Tibial nerve (tissue), 4 donors: Measurements from ENCODE around the gene BNIP5. TPM values are rescaled to one million over a fixed set of nuclear protein-coding genes. Genes with fewer than 3 reads are reported as not detected.
"Not testable (repeated sequence)": the region's sequence is repeated elsewhere in the genome, so short reads cannot be mapped to it uniquely, and the experiment has no call there.

Source experiments
- DNase-seq, 2 donors: peaks; one replicate each; pipeline ENCODE4 v3.0.0-alpha.2; 2019; ENCODE audit warnings: low spot score in 2 of 2
- H3K27ac ChIP-seq, 4 donors: fragments of 200-600 bp; sonication (generic) in 3 of 4; one replicate each; pipeline ENCODE4 v1.5.1; 2017 to 2019; ENCODE audit warnings: mild to moderate bottlenecking in 1 of 4
- H3K27me3 ChIP-seq, 2 donors: fragments of 200-600 bp; sonication (generic) in 1 of 2; one replicate each; pipeline versions ENCODE4 v1.5.1 to v1.6.0; 2017 to 2019
- H3K36me3 ChIP-seq, 3 donors: fragments of 200-600 bp; sonication (generic); one replicate each; pipeline ENCODE4 v1.5.1; 2018 to 2019
- H3K4me1 ChIP-seq, 4 donors: fragments of 200-600 bp; sonication (generic) in 3 of 4; one replicate each; pipeline ENCODE4 v1.5.1; 2017 to 2019
- H3K4me3 ChIP-seq, 4 donors: fragments of 200-600 bp; sonication (generic) in 3 of 4; one replicate each; pipeline ENCODE4 v1.5.1; 2017 to 2019; ENCODE audit warnings: mild to moderate bottlenecking in 1 of 4, moderate library complexity in 1 of 4
- H3K9me3 ChIP-seq, 4 donors: fragments of 200-600 bp; sonication (generic) in 3 of 4; one replicate each; pipeline ENCODE4 v1.5.1; 2017 to 2019
- EP300 ChIP-seq, 2 donors: sonication (generic); formaldehyde crosslinking; IDR thresholded peaks; one replicate each; pipeline ENCODE4 v1.6.1; 2017; ENCODE audit warnings: antibody characterized with exemption in 2 of 2, mild to moderate bottlenecking in 1 of 2
- POLR2A ChIP-seq, 2 donors: fragments of 450-650 bp; IDR thresholded peaks; one replicate each; pipeline ENCODE4 v1.6.1; 2017; ENCODE audit warnings: antibody characterized with exemption in 2 of 2, mild to moderate bottlenecking in 2 of 2, moderate library complexity in 2 of 2
- WGBS, 2 donors: methylation state at CpG; one replicate each; pipeline ENCODE4 v1.1.5; 2018; 5-methylcytosine and 5-hydroxymethylcytosine counted together
- total RNA-seq, 4 donors: library from RNA; depleted of rRNA; stranded (reverse); fragments of >200 nt; gene quantifications; one replicate each; pipeline ENCODE4 v1.1.0, GENCODE V29; 2016
- TF ChIP-seq, protein P1 (sequence below), 5 experiments: fragments of 200-600 bp in 3 of 5; fragments of 450-650 bp in 2 of 5; sonication (generic) in 3 of 5; IDR thresholded peaks; one replicate each; pipeline ENCODE4 v1.5.1; 2016 to 2019; ENCODE audit warnings: antibody characterized with exemption in 5 of 5, mild to moderate bottlenecking in 3 of 5, moderate library complexity in 2 of 5

The BNIP5 gene
- total RNA-seq, 4 donors from 2014 or later = not detected

- H3K27ac ChIP-seq = no peak overlapping the region
- H3K27me3 ChIP-seq = no peaks in the 10 kb centered on the region
- TF ChIP-seq, protein P1, sequence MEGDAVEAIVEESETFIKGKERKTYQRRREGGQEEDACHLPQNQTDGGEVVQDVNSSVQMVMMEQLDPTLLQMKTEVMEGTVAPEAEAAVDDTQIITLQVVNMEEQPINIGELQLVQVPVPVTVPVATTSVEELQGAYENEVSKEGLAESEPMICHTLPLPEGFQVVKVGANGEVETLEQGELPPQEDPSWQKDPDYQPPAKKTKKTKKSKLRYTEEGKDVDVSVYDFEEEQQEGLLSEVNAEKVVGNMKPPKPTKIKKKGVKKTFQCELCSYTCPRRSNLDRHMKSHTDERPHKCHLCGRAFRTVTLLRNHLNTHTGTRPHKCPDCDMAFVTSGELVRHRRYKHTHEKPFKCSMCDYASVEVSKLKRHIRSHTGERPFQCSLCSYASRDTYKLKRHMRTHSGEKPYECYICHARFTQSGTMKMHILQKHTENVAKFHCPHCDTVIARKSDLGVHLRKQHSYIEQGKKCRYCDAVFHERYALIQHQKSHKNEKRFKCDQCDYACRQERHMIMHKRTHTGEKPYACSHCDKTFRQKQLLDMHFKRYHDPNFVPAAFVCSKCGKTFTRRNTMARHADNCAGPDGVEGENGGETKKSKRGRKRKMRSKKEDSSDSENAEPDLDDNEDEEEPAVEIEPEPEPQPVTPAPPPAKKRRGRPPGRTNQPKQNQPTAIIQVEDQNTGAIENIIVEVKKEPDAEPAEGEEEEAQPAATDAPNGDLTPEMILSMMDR (IDR thresholded peaks at IDR 0.05) = no peak
- TF ChIP-seq POLR2A (IDR thresholded peaks at IDR 0.05) (no peak), EP300 (IDR thresholded peaks at IDR 0.05) (no peak)
- H3K36me3 ChIP-seq = peaks cover 0 to 47% (median 0%) of the 10 kb centered on the region in 3 donors
- DNase-seq = no peak
- WGBS, 2 donors = 76 to 86% methylated on average over 1 of the region's 1 CpG
- H3K4me1 ChIP-seq = peaks cover 0 to 4% (median 0%) of the 10 kb centered on the region in 4 donors
- H3K4me3 ChIP-seq = no peak overlapping the region
- H3K9me3 ChIP-seq = no peaks in the 10 kb centered on the region
Measured at GRCh38 chr6:36368421-36368820, 31.7 kb upstream of the BNIP5 start.

DNA sequence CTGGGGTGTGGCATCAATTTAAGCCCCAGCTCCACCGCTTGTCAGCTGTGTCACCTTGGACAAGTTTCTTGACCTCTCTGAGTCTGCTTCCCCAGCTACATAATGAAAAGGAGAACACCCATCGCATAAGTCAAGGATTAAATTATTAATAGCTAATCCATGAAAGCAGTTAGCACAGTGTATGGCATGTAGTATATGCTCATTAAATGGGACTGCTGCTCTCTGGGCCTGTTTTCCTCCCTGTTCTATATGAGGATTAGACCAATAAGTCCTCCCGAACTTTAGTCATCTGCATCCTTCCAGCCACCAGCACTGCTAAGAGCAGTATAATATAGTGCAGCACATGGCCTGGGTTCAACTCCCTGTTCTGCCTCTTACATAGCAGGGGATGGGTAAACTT, 31.1 kb upstream of the BNIP5 start:
- no peak for DNase-seq
- WGBS, 2 donors = 88 to 95% methylated on average over 3 of the region's 3 CpGs

DNA sequence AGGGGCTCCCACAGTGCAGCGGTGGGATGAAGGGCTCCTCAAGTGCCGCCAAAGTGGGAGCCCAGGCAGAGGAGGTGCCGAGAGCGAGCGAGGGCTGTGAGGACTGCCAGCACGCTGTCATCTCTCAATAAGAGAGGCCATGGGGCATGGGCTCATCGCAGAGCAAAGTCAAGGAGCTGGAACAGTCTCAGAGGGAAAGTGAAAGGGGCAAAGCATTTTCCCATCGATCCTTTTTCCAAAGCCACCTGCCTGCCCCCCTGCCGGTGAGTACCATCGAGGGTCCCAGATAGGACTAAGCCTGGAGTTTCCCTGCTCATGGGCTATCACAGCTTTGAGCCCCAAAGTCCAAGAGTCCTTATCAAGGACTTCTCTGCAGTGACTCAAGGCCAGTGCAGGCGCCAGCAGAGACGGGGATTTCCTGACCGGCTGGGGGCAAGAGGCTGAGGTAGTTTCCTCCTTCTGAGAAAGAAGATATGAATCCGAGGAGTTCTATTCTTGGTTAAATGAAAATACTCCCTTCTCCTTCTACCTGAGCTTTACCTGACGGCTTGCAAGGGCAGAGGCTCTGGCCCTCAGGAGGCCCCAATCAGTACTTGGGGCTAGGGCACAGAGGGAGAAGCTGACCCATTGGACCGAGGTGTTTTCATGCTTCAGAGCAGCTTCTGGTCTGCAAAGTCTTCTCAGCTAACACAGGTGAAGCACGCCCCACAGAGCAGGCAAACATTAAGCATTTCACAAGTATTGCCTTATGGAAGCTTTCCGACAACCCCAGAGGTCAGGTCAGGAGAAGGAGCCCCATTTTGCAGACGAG, 28.2 kb upstream of the BNIP5 start:
- 88% methylated on average over 18 to 19 of the region's 19 CpGs for WGBS, 2 donors
- TF ChIP-seq, protein P1 (IDR thresholded peaks at IDR 0.05) = no peak
- TF ChIP-seq EP300 (IDR thresholded peaks at IDR 0.05) (no peak), POLR2A (IDR thresholded peaks at IDR 0.05) (no peak)
- H3K27me3 ChIP-seq = no peaks in the 10 kb centered on the region
- no peak overlapping the region for H3K27ac ChIP-seq
- peaks cover 0 to 35% (median 0%) of the 10 kb centered on the region in 3 donors for H3K36me3 ChIP-seq
- H3K4me1 ChIP-seq = peaks cover 0 to 10% (median 7%) of the 10 kb centered on the region in 4 donors
- H3K4me3 ChIP-seq = no peak overlapping the region
- DNase-seq = no peak
- no peaks in the 10 kb centered on the region for H3K9me3 ChIP-seq

More for the DNA sequence above, 31.1 kb upstream of the BNIP5 start:
- Histone ChIP-seq H3K27ac (no peak overlapping the region), H3K9me3 (no peaks in the 10 kb centered on the region), H3K36me3 (peaks cover 0 to 47% (median 0%) of the 10 kb centered on the region in 3 donors), H3K4me1 (no peaks in the 10 kb centered on the region), H3K27me3 (no peaks in the 10 kb centered on the region), H3K4me3 (no peak overlapping the region)
- TF ChIP-seq, protein P1 (IDR thresholded peaks at IDR 0.05) = no peak
- TF ChIP-seq POLR2A (IDR thresholded peaks at IDR 0.05) (no peak), EP300 (IDR thresholded peaks at IDR 0.05) (no peak)

DNA sequence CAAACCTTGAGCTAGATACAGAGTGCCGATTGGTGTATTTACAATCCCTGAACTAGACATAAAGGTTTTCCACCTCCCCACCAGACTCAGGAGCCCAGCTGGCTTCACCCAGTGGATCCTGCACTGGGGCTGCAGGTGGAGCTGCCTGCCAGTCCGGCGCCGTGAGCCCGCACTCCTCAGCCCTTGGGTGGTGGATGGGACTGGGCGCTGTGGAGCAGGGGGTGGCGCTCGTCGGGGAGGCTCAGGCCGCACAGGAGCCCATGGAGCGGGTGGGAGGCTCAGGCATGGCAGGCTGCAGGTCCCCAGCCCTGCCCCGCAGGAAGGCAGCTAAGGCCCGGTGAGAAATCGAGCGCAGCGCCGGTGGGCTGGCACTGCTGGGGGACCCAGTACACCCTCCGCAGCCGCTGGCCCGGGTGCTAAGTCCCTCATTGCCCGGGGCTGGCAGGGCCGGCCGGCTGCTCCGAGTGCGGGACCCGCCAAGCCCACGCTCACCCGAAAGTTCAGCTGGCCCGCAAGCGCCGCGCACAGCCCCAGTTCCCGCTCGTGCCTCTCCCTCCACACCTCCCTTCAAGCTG, 27.5 kb upstream of the BNIP5 start:
- not testable (repeated sequence) for H3K27ac ChIP-seq, DNase-seq, H3K9me3 ChIP-seq, H3K27me3 ChIP-seq, H3K4me3 ChIP-seq
- Histone ChIP-seq H3K36me3 (peaks cover 0 to 35% (median 0%) of the 10 kb centered on the region in 3 donors), H3K4me1 (peaks cover 0 to 17% (median 11%) of the 10 kb centered on the region in 4 donors)
- 90 to 98% methylated on average over 17 to 26 of the region's 34 CpGs for WGBS, 2 donors

- Histone ChIP-seq H3K4me1 (peaks cover 0 to 25% (median 15%) of the 10 kb centered on the region in 4 donors), H3K36me3 (peaks cover 0 to 28% (median 0%) of the 10 kb centered on the region in 3 donors)
- H3K27ac ChIP-seq, H3K9me3 ChIP-seq, H3K27me3 ChIP-seq, DNase-seq, H3K4me3 ChIP-seq: not testable (repeated sequence)
- 56% methylated on average over 11 to 13 of the region's 13 CpGs for WGBS, 2 donors
Measured at GRCh38 chr6:36363371-36363752, 26.7 kb upstream of the BNIP5 start.
